Measurements from ENCODE around the gene DTWD1.

- TF ChIP-seq MYNN (CRISPR knock-in tag; IDR thresholded peaks at IDR 0.05; ENCODE audit: low read depth) (no peak), RAD51 (IDR thresholded peaks at IDR 0.05; ENCODE audit: borderline replicate concordance) (no peak), EZH2 (conservative IDR thresholded peaks at IDR 0.05; ENCODE audit: low read depth, low read length) (no peak), KDM5A (IDR thresholded peaks at IDR 0.05; ENCODE audit: borderline replicate concordance, low read length) (no peak), ZNF512B (CRISPR knock-in tag; IDR thresholded peaks at IDR 0.05; ENCODE audit: borderline replicate concordance) (no peak)
- TF ChIP-seq, protein P1, sequence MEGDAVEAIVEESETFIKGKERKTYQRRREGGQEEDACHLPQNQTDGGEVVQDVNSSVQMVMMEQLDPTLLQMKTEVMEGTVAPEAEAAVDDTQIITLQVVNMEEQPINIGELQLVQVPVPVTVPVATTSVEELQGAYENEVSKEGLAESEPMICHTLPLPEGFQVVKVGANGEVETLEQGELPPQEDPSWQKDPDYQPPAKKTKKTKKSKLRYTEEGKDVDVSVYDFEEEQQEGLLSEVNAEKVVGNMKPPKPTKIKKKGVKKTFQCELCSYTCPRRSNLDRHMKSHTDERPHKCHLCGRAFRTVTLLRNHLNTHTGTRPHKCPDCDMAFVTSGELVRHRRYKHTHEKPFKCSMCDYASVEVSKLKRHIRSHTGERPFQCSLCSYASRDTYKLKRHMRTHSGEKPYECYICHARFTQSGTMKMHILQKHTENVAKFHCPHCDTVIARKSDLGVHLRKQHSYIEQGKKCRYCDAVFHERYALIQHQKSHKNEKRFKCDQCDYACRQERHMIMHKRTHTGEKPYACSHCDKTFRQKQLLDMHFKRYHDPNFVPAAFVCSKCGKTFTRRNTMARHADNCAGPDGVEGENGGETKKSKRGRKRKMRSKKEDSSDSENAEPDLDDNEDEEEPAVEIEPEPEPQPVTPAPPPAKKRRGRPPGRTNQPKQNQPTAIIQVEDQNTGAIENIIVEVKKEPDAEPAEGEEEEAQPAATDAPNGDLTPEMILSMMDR (CRISPR knock-in tag; IDR thresholded peaks at IDR 0.05): no peak
- TF ChIP-seq, protein P2, sequence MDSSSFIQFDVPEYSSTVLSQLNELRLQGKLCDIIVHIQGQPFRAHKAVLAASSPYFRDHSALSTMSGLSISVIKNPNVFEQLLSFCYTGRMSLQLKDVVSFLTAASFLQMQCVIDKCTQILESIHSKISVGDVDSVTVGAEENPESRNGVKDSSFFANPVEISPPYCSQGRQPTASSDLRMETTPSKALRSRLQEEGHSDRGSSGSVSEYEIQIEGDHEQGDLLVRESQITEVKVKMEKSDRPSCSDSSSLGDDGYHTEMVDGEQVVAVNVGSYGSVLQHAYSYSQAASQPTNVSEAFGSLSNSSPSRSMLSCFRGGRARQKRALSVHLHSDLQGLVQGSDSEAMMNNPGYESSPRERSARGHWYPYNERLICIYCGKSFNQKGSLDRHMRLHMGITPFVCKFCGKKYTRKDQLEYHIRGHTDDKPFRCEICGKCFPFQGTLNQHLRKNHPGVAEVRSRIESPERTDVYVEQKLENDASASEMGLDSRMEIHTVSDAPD (CRISPR knock-in tag; IDR thresholded peaks at IDR 0.05): no peak
- TF ChIP-seq, protein P3, sequence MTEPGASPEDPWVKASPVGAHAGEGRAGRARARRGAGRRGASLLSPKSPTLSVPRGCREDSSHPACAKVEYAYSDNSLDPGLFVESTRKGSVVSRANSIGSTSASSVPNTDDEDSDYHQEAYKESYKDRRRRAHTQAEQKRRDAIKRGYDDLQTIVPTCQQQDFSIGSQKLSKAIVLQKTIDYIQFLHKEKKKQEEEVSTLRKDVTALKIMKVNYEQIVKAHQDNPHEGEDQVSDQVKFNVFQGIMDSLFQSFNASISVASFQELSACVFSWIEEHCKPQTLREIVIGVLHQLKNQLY (CRISPR knock-in tag; IDR thresholded peaks at IDR 0.05): no peak
- TF ChIP-seq, protein P4, sequence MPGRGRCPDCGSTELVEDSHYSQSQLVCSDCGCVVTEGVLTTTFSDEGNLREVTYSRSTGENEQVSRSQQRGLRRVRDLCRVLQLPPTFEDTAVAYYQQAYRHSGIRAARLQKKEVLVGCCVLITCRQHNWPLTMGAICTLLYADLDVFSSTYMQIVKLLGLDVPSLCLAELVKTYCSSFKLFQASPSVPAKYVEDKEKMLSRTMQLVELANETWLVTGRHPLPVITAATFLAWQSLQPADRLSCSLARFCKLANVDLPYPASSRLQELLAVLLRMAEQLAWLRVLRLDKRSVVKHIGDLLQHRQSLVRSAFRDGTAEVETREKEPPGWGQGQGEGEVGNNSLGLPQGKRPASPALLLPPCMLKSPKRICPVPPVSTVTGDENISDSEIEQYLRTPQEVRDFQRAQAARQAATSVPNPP (CRISPR knock-in tag; IDR thresholded peaks at IDR 0.05): no peak
Measured at GRCh38 chr15:49573421-49573820, 47.4 kb upstream of the DTWD1 start.

Data from HepG2 (cell line).